Measurements from ENCODE around the gene TMEM161A. TPM values are rescaled to one million over a fixed set of nuclear protein-coding genes. Genes with fewer than 3 reads are reported as not detected.

The TMEM161A gene
- total and polyA plus RNA-seq, 9 of the 15 experiments (the other 6 are each of a cell fraction or from before 2014, with no cell fraction given): 0.63 to 92.3 (median 38.9) TPM

GRCh38 chr19:19138109-19138981 is at the start of gene TMEM161A (continued):
- TF ChIP-seq ZNF277 (CRISPR knock-in tag; IDR thresholded peaks at IDR 0.05; ENCODE audit: borderline replicate concordance) (no peak), RHOXF2B (CRISPR knock-in tag; conservative IDR thresholded peaks at IDR 0.05) (no peak), CREB1 (IDR thresholded peaks at IDR 0.05) (peak; percentile 74), CREB1 (CRISPR knock-in tag; IDR thresholded peaks at IDR 0.05) (peak; percentile 84), TAF7 (tag; IDR thresholded peaks at IDR 0.05) (peak; percentile 67), PCBP1 (IDR thresholded peaks at IDR 0.05; ENCODE audit: low read depth, low read length, poor library complexity, severe bottlenecking) (no peak), MAZ (CRISPR knock-in tag; conservative IDR thresholded peaks at IDR 0.05 in 1 of 2, IDR thresholded peaks at IDR 0.05 in 1 of 2) (peak; percentile 20 to 58; a peak in 2 of 4 replicates), EP400 (IDR thresholded peaks at IDR 0.05) (peak; percentile 80), SPI1 (IDR thresholded peaks at IDR 0.05; ENCODE audit: borderline replicate concordance, low read depth, low read length) (no peak), CBX5 (IDR thresholded peaks at IDR 0.05; ENCODE audit: borderline replicate concordance, low read depth) (no peak), SRSF7 (optimal IDR thresholded peaks at IDR 0.05; ENCODE audit: low read depth, low read length) (no peak), SIX5 (IDR thresholded peaks at IDR 0.05; ENCODE audit: borderline replicate concordance in 1 of 2, insufficient read depth in 1 of 2, low read depth in 1 of 2, low read length in 2 of 2) (peak; percentile 74 to 84; a peak in 3 of 4 replicates), TBP (optimal IDR thresholded peaks at IDR 0.05; ENCODE audit: low read depth, low read length) (peak; percentile 84), HDAC1 (IDR thresholded peaks at IDR 0.05) (peak in 1 of 2 experiments; percentile 24; a peak in 1 of 4 replicates), DLX4 (CRISPR knock-in tag; IDR thresholded peaks at IDR 0.05) (no peak), CBFA2T3 (IDR thresholded peaks at IDR 0.05) (no peak), PHF20 (IDR thresholded peaks at IDR 0.05; ENCODE audit: partially characterized antibody) (peak; percentile 53), ARID1B (IDR thresholded peaks at IDR 0.05) (no peak), RAD51 (IDR thresholded peaks at IDR 0.05; ENCODE audit: borderline replicate concordance, low read depth) (no peak), GATA2 (CRISPR knock-in tag; IDR thresholded peaks at IDR 0.05) (peak; percentile 92), SMARCA4 (IDR thresholded peaks at IDR 0.05) (no peak), MBD2 (IDR thresholded peaks at IDR 0.05; ENCODE audit: borderline replicate concordance, low read depth) (peak; percentile 99), ZNF12 (CRISPR knock-in tag; IDR thresholded peaks at IDR 0.05) (no peak), ZBTB7A (IDR thresholded peaks at IDR 0.05; ENCODE audit: borderline replicate concordance, control insufficient read depth, low read depth, low read length) (peak; percentile 78; the same call in 1 of the 2 replicates), PHF8 (IDR thresholded peaks at IDR 0.05; ENCODE audit: borderline replicate concordance, low read length) (peak; percentile 93; the same call in 1 of the 2 replicates), STAT5A (IDR thresholded peaks at IDR 0.05; ENCODE audit: borderline replicate concordance, low read length) (no peak), JUN (IDR thresholded peaks at IDR 0.05; ENCODE audit: borderline replicate concordance, low read depth, low read length) (peak; percentile 53; the same call in 1 of the 2 replicates), JUN (CRISPR knock-in tag; IDR thresholded peaks at IDR 0.05; ENCODE audit: borderline replicate concordance) (0 out of 2 replicates have a peak, but pooled peaks have one; percentile 68), FOXA1 (IDR thresholded peaks at IDR 0.05; ENCODE audit: borderline replicate concordance) (no peak), ZNF134 (CRISPR knock-in tag; conservative IDR thresholded peaks at IDR 0.05) (no peak)
